HEK293T (cell line): ENCODE data around the gene RPGR.

ENCODE experiments used
- ARNT ChIP-seq: fragments of 450-650 bp; IDR thresholded peaks from 2 replicates; pipeline ENCODE4 v1.6.1; 2017; ENCODE audit warnings: mild to moderate bottlenecking
- BHLHE40 ChIP-seq: fragments of 450-650 bp; IDR thresholded peaks from 2 replicates; pipeline ENCODE4 v1.6.1; 2016; ENCODE audit warnings: mild to moderate bottlenecking, moderate library complexity, borderline replicate concordance
- CTBP1 ChIP-seq: fragments of 450-650 bp; IDR thresholded peaks from 2 replicates; pipeline ENCODE4 v1.6.1; 2016; ENCODE audit warnings: borderline replicate concordance
- ELF4 ChIP-seq: fragments of 450-650 bp; IDR thresholded peaks from 2 replicates; pipeline ENCODE4 v1.6.1; 2017; ENCODE audit warnings: antibody characterized with exemption
- FOXK2 ChIP-seq: fragments of 450-650 bp; IDR thresholded peaks from 2 replicates; pipeline ENCODE4 v1.6.1; 2016; ENCODE audit warnings: mild to moderate bottlenecking
- FOXM1 ChIP-seq: fragments of 450-650 bp; IDR thresholded peaks from 2 replicates; pipeline ENCODE4 v1.6.1; 2017; ENCODE audit warnings: mild to moderate bottlenecking, borderline replicate concordance
- L3MBTL2 ChIP-seq: fragments of 450-650 bp; conservative IDR thresholded peaks from 2 replicates; pipeline ENCODE4 v1.6.1; 2016; ENCODE audit warnings: mild to moderate bottlenecking
- LEF1 ChIP-seq: fragments of 450-650 bp; IDR thresholded peaks from 2 replicates; pipeline ENCODE4 v1.6.1; 2017; ENCODE audit warnings: mild to moderate bottlenecking, borderline replicate concordance
- PKNOX1 ChIP-seq: fragments of 450-650 bp; IDR thresholded peaks from 2 replicates; pipeline ENCODE4 v1.6.1; 2016
- SP1 ChIP-seq: fragments of 450-650 bp; IDR thresholded peaks from 2 replicates; pipeline ENCODE4 v1.6.1; 2017
- SUZ12 ChIP-seq: fragments of 450-650 bp; IDR thresholded peaks from 2 replicates; pipeline ENCODE4 v1.6.1; 2016; ENCODE audit warnings: mild to moderate bottlenecking
- TARDBP ChIP-seq: fragments of 450-650 bp; IDR thresholded peaks from 2 replicates; pipeline ENCODE4 v1.6.1; 2016
- ZNF384 ChIP-seq: fragments of 450-650 bp; IDR thresholded peaks from 2 replicates; pipeline ENCODE4 v1.6.1; 2016

- no peak for TF ChIP-seq BHLHE40
- no peak for TF ChIP-seq SP1
- TF ChIP-seq ELF4, result no peak
- TF ChIP-seq LEF1, result no peak
- TF ChIP-seq FOXK2, result no peak
- no peak for TF ChIP-seq FOXM1
- TF ChIP-seq L3MBTL2, result no peak
- TF ChIP-seq SUZ12, result no peak
- no peak for TF ChIP-seq PKNOX1
- TF ChIP-seq ZNF384, result no peak
- no peak for TF ChIP-seq ARNT
- TF ChIP-seq TARDBP, result no peak
- no peak for TF ChIP-seq CTBP1
These were observed 15.8 kb upstream of the RPGR start for GRCh38 chrX:38342853-38343778.
